ENCODE measurements around the gene URM1.
A peak's percentile ranks its signal among the peaks of the same experiment; 100 is the strongest.

Gene URM1

GRCh38 chr9:128349772-128350171 lies 21.4 kb upstream of the URM1 start:
- TF ChIP-seq CTCF (IDR thresholded peaks at IDR 0.05) (no peak), ZFX (IDR thresholded peaks at IDR 0.05; ENCODE audit: borderline replicate concordance) (no peak)
- H3K27ac ChIP-seq: no peak overlapping the region

- TF ChIP-seq CTCF (IDR thresholded peaks at IDR 0.05): no peak
- no peak for TF ChIP-seq ZFX (IDR thresholded peaks at IDR 0.05; ENCODE audit: borderline replicate concordance)
- no peak overlapping the region for H3K27ac ChIP-seq
These were observed 15.7 kb upstream of the URM1 start for GRCh38 chr9:128355451-128355850.

GRCh38 chr9:128358090-128358489 lies 13.1 kb upstream of the URM1 start:
- H3K27ac ChIP-seq: no peak overlapping the region
- no peak for TF ChIP-seq ZFX (IDR thresholded peaks at IDR 0.05; ENCODE audit: borderline replicate concordance)
- TF ChIP-seq CTCF (IDR thresholded peaks at IDR 0.05): no peak

GRCh38 chr9:128358861-128359260 lies 12.3 kb upstream of the URM1 start:
- no peak for TF ChIP-seq CTCF (IDR thresholded peaks at IDR 0.05)
- no peak for TF ChIP-seq ZFX (IDR thresholded peaks at IDR 0.05; ENCODE audit: borderline replicate concordance)
- no peak overlapping the region for H3K27ac ChIP-seq

- H3K27ac ChIP-seq: peak overlapping the region; percentile 64; the same call in 1 of the 2 replicates
- TF ChIP-seq CTCF (IDR thresholded peaks at IDR 0.05): no peak
- TF ChIP-seq ZFX (IDR thresholded peaks at IDR 0.05; ENCODE audit: borderline replicate concordance): no peak
These were observed 10.3 kb upstream of the URM1 start for GRCh38 chr9:128360826-128361225.

GRCh38 chr9:128361296-128361985 lies 9.7 kb upstream of the URM1 start:
- TF ChIP-seq CTCF (IDR thresholded peaks at IDR 0.05) (no peak), ZFX (IDR thresholded peaks at IDR 0.05; ENCODE audit: borderline replicate concordance) (no peak)
- H3K27ac ChIP-seq: peak overlapping the region; percentile 64

- TF ChIP-seq CTCF (IDR thresholded peaks at IDR 0.05): peak; percentile 91
- TF ChIP-seq ZFX (IDR thresholded peaks at IDR 0.05; ENCODE audit: borderline replicate concordance): no peak
- peak overlapping the region; percentile 64 for H3K27ac ChIP-seq
These were observed 9.1 kb upstream of the URM1 start for GRCh38 chr9:128361986-128362646.

All from 22Rv1 (cell line).